ENCODE measurements around the gene STEAP1B.
A peak's percentile ranks its signal among the peaks of the same experiment; 100 is the strongest.

The STEAP1B gene

DNA sequence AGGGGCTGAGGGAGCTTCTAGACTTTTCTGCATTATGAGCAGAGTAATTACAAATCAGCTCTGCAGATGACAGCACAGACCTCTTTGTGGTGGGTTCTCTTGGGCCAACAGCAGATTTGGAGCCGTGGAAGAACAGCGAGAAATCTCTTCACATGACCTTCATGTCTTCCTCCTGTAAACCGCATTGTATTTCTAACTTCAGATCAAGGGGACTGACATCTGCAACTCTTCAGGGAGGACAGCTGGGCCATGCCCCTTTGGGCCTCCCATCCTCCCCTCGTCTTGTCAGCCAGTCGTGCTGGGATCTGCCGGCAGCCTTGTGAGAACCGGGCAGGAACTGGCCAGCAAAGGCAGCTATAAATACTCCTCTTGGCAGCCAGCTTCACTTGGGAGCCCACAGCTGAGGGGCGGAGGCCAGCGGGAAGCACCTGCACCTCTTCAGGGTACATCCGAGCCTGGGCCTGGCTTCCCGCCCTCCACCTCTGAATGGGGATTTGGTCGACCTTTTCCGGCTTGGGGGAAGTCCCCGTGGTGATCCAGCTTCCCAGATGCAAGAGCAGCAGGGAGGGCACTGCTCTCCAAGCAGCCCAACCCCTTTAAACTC, 54.7 kb downstream of the STEAP1B start:
- H3K27ac ChIP-seq: peak overlapping the region; percentile 86
- TF ChIP-seq, protein P1, sequence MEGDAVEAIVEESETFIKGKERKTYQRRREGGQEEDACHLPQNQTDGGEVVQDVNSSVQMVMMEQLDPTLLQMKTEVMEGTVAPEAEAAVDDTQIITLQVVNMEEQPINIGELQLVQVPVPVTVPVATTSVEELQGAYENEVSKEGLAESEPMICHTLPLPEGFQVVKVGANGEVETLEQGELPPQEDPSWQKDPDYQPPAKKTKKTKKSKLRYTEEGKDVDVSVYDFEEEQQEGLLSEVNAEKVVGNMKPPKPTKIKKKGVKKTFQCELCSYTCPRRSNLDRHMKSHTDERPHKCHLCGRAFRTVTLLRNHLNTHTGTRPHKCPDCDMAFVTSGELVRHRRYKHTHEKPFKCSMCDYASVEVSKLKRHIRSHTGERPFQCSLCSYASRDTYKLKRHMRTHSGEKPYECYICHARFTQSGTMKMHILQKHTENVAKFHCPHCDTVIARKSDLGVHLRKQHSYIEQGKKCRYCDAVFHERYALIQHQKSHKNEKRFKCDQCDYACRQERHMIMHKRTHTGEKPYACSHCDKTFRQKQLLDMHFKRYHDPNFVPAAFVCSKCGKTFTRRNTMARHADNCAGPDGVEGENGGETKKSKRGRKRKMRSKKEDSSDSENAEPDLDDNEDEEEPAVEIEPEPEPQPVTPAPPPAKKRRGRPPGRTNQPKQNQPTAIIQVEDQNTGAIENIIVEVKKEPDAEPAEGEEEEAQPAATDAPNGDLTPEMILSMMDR (conservative IDR thresholded peaks at IDR 0.05): no peak

DNA sequence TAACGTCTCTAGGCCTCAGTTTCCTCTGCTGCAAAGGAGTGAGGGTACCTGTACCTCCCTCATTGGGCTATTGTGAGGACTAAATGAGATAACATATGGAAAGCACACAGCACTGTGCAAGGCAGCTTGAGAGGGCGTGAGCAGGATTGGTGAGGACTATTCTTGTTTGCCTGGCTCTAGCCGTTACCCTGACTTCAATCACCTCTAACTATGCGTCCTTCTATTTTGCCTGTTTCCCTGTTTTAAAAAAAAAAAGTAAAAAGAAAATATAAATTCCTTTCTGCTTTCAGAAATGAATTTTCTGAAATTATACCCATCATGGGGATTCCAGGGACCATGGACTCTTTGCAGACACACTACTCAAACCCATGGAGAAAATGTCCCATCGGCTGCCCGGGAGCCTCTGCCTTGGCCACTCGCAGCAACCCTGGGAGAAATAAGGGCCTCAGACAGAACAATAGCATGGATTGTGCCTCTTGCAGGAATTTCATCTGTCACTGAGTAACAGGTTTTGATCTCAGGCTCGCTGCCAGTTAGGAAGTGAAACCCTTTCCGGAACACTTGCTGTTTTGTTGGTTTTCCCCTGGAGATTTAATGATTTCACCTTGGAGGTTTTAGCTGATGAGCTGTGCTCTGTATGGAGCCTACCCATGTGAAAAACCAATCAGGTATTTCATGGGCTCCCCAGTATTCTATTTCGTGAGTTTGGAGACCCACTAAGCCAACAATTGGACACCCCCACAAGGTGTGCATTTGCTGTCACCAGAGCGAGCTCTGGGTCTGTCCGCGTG, 55.6 kb downstream of the STEAP1B start:
- TF ChIP-seq, protein P1 (conservative IDR thresholded peaks at IDR 0.05): no peak
- H3K27ac ChIP-seq: peak overlapping the region; percentile 86

DNA sequence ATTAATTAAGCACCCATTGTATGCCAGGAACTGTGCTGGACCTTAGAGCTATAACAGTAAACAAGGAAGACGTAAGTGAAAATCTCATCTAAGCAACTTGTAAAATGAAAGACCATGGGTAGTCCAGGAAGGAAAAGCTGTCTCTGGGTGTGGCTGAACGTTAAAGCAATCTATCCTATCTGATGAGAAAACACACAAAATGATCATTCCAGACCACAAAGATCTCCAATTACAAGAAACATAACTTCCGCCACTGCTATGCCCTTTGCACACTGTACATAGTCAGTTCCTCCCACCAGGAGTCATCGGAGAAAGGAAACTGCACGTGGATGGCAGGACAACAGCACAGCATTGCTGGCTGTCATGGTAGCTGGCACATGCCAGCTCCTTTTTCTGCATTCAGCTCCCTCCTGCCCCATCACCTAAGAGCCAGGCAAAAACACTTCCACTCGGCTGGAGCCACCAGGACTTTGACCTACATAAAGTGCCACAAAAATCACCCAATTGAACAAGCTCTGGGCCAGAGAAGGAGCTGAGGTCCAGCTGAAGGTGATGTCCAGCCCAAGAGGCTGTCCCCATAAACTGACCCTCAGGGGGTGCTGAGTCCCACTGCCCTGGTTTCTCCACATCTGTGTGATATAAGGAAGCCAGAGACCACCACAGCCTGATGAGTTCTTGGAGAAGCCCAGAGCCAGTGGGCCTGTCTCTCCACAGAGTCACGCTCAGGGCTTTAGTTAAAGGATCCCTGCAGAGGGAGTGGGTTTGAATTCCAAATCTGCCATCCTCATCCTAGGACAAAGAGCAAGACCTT, 56.4 kb downstream of the STEAP1B start:
- TF ChIP-seq, protein P1 (conservative IDR thresholded peaks at IDR 0.05): no peak
- H3K27ac ChIP-seq: peak overlapping the region; percentile 86

DNA sequence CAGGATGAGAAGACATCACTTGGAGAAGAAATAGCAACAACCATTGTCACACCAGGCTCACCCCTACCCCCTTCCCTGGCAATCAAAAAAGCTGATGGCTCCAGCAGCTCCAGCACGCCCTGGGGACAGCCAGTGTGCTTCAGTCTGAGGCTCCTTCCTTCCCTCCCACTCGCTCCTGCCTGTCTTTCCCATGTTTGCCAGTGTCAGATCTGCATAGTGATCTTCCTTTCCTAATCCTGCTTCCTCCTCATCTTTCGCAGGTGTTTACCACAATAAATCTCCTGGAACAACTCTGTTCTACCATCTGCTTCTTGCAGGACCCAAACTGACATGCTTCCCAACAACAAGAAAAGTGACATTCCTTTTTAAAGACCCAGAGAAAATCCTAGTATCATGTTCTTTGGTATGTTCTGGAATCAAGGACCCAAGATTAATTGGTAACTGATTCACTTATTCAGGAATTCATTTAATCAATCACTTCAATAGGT, 57.1 kb downstream of the STEAP1B start:
- H3K27ac ChIP-seq: peak overlapping the region; percentile 86
- TF ChIP-seq, protein P1 (conservative IDR thresholded peaks at IDR 0.05): no peak

DNA sequence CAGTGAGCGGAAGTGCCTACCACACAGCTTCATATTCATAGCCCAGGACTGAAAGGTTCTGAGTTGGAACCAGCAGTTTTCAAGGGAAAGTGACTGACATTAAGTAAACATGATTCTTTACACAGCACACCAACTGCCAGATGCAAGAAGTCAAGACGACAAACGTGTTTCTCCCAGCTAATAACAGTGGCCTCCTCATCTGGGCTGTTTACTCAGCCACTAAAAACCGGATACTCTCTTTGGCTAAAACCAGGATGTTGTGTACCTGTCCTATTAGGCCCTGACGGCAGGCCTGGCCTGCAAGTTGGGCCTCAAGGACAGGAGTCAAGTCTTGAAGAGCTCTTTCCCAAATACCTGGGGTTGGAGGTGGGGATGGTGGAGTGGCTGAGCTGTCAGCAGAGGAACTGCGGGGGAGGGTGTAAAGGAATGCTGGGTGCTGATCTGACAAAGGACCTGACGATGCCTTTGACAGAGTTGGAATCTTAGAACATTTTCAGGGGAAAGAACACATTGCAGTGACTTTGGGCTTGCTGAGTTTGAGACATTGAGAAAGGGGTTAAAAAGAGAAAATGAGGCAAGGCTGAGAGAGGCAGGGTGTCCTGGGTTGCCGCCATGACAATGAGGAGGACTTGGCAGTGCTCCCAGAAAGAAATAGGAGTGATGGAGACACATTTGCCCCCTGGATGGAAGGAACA, 57.7 kb downstream of the STEAP1B start:
- TF ChIP-seq, protein P1 (conservative IDR thresholded peaks at IDR 0.05): no peak
- peak overlapping the region; percentile 86 for H3K27ac ChIP-seq

DNA sequence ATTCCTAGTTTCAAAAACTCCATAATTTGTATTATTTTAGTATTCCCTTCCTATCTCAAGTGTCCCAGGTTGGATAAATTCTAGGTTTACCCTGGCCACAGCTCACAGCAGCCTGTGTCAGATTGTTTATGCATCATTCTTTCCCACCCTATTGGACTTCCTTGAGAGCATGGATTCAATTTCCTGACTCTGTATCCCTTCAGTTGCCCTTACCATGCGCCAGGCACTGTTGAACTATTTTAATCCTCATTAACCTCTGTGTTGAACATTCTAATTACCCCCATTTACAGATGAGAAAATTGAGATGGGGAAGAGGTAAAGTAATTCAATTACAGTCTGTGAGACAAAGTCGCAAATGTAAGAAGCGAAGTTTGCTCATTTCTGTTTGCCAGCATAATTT, 58.8 kb downstream of the STEAP1B start:
- H3K27ac ChIP-seq: peak overlapping the region; percentile 86

More for the DNA sequence above, 58.8 kb downstream of the STEAP1B start:
- TF ChIP-seq, protein P1 (conservative IDR thresholded peaks at IDR 0.05): no peak
